ENCODE measurements around the gene KLLN.
"Not testable (repeated sequence)": the region's sequence is repeated elsewhere in the genome, so short reads cannot be mapped to it uniquely, and the experiment has no call there.

Gene KLLN

GRCh38 chr10:87860156-87860795 lies 3.1 kb downstream of the KLLN start:
- Mint-ChIP-seq H3K4me3 (peak overlapping the region; percentile 3), H3K9me3 (no peaks in the 10 kb centered on the region), H3K27me3 (no peaks in the 10 kb centered on the region), H3K36me3 (peaks cover 8% of the 10 kb centered on the region), H3K27ac (peak overlapping the region; percentile 90), H3K4me1 (peaks cover 27% of the 10 kb centered on the region)
- ATAC-seq: no peak

DNA sequence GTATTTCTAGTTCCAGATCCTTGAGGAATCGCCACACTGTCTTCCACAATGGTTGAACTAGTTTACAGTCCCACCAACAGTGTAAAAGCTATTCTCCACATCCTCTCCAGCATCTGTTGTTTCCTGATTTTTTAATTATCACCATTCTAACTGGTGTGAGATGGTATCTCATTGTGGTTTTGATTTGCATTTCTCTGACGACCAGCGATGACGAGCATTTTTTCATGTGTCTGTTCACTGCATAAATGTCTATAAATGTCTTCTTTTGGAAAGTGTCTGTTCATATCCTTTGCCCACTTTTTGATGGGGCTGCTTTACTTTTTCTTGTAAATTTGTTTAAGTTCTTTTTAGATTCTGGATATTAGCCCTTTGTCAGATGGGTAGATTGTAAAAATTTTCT lies 7.7 kb downstream of the KLLN start:
- not testable (repeated sequence) for H3K9me3 Mint-ChIP-seq, ATAC-seq, H3K4me3 Mint-ChIP-seq, H3K27me3 Mint-ChIP-seq, H3K27ac Mint-ChIP-seq, H3K36me3 Mint-ChIP-seq
- peaks cover 12% of the 10 kb centered on the region for H3K4me1 Mint-ChIP-seq

- H3K4me1 Mint-ChIP-seq, ATAC-seq, H3K9me3 Mint-ChIP-seq, H3K4me3 Mint-ChIP-seq, H3K27me3 Mint-ChIP-seq, H3K36me3 Mint-ChIP-seq, H3K27ac Mint-ChIP-seq: not testable (repeated sequence)
These were observed 8.1 kb downstream of the KLLN start for GRCh38 chr10:87855247-87855646.

DNA sequence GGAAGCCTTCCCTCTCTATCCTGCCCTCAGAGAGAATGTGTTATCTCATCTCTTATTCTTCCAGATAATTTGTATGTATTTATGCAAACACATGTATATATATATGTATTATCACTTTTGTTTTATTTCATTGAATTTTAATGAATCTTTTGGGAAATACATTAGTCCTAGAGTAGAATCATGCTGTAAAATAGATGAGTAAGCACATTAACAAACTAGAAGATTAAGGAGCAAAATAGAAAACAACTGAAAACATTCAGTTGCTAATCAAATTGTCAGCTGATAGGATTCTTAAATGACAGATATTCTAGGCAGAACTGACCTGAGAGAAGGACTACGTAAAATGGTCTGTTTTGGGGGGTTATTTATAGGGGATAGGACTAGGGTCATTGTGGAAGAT lies 11.2 kb downstream of the KLLN start:
- no peaks in the 10 kb centered on the region for H3K9me3 Mint-ChIP-seq
- no peaks in the 10 kb centered on the region for H3K27me3 Mint-ChIP-seq
- H3K36me3 Mint-ChIP-seq: no peaks in the 10 kb centered on the region
- no peak overlapping the region for H3K4me3 Mint-ChIP-seq
- H3K4me1 Mint-ChIP-seq: peaks cover 4% of the 10 kb centered on the region
- no peak overlapping the region for H3K27ac Mint-ChIP-seq
- ATAC-seq: no peak

GRCh38 chr10:87850742-87851205 lies 12.6 kb downstream of the KLLN start:
- no peak overlapping the region for H3K27ac Mint-ChIP-seq
- H3K4me3 Mint-ChIP-seq: no peak overlapping the region

GRCh38 chr10:87849001-87849400 lies 14.3 kb downstream of the KLLN start:
- Mint-ChIP-seq H3K9me3 (no peaks in the 10 kb centered on the region), H3K4me3 (no peak overlapping the region), H3K36me3 (no peaks in the 10 kb centered on the region), H3K27me3 (no peaks in the 10 kb centered on the region), H3K4me1 (peaks cover 4% of the 10 kb centered on the region), H3K27ac (no peak overlapping the region)
- ATAC-seq: no peak

More at GRCh38 chr10:87850742-87851205, 12.6 kb downstream of the KLLN start:
- no peaks in the 10 kb centered on the region for H3K36me3 Mint-ChIP-seq
- H3K9me3 Mint-ChIP-seq: no peaks in the 10 kb centered on the region
- H3K27me3 Mint-ChIP-seq: no peaks in the 10 kb centered on the region
- peaks cover 4% of the 10 kb centered on the region for H3K4me1 Mint-ChIP-seq
- ATAC-seq: peak; percentile 67

DNA sequence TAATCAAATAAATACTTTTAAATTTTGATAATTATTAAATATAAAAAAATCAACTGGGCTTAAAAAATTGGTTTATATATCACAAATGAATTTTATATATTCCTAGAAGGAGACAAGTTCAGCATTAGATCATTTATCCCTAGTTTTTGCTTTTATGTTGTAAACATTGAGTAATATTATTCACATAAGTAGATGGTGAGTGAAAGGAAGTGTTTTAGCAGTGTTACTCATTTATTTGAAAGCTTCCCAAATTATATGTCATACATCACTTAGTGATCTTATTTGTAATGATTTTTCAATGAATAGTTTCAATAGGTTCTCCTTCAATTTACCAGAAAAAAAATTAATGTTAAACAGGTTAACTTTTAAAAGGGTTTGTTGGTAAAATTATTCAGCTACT lies 15.8 kb downstream of the KLLN start:
- Mint-ChIP-seq H3K36me3 (no peaks in the 10 kb centered on the region), H3K9me3 (no peaks in the 10 kb centered on the region), H3K4me1 (peaks cover 4% of the 10 kb centered on the region), H3K27ac (no peak overlapping the region), H3K4me3 (no peak overlapping the region), H3K27me3 (no peaks in the 10 kb centered on the region)
- no peak for ATAC-seq

GRCh38 chr10:87846711-87847110 lies 16.6 kb downstream of the KLLN start:
- H3K27me3 Mint-ChIP-seq, H3K4me3 Mint-ChIP-seq, H3K27ac Mint-ChIP-seq, H3K9me3 Mint-ChIP-seq, H3K36me3 Mint-ChIP-seq, ATAC-seq, H3K4me1 Mint-ChIP-seq: not testable (repeated sequence)

DNA sequence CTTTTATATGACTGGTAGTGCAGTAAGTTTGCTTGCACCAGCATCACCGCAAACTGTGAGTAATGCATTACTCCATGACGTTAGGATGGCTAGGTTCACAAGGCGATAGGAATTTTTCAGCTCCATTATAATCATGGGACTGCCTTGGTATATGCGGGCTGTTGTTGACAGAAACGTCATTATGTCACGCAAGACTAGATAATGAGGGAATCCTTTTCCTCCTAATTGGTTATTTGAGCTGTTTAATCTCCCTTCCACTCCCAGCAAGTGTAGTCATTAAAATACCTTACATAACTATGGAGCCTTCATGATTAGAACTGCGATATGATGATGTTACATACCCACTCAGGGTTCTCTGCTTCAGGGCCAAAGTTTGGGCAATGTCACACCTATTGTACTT lies 17.3 kb downstream of the KLLN start:
- ATAC-seq: no peak
- H3K4me1 Mint-ChIP-seq: peaks cover 2% of the 10 kb centered on the region
- no peaks in the 10 kb centered on the region for H3K36me3 Mint-ChIP-seq
- no peak overlapping the region for H3K4me3 Mint-ChIP-seq
- no peak overlapping the region for H3K27ac Mint-ChIP-seq
- no peaks in the 10 kb centered on the region for H3K9me3 Mint-ChIP-seq
- no peaks in the 10 kb centered on the region for H3K27me3 Mint-ChIP-seq

DNA sequence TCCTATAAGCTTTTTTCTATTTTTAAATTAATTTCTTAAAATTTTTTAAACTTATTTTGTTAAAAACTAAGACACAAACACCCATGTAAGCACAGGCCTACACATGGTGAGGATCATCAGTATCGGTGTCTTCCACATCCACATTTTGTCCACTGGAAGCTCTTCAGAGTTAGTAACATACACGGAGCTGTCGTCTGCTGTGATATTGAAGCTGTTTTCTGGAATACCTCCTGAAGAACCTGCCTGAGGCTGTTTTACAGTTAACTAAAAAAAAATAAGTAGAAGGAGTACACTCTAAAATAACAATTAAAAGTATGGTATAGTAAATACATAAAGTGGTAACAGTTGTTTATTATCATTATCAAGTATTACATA lies 17.7 kb downstream of the KLLN start:
- no peaks in the 10 kb centered on the region for H3K36me3 Mint-ChIP-seq
- ATAC-seq: no peak
- no peaks in the 10 kb centered on the region for H3K9me3 Mint-ChIP-seq
- no peaks in the 10 kb centered on the region for H3K4me1 Mint-ChIP-seq
- H3K4me3 Mint-ChIP-seq: no peak overlapping the region
- no peaks in the 10 kb centered on the region for H3K27me3 Mint-ChIP-seq
- H3K27ac Mint-ChIP-seq: no peak overlapping the region

DNA sequence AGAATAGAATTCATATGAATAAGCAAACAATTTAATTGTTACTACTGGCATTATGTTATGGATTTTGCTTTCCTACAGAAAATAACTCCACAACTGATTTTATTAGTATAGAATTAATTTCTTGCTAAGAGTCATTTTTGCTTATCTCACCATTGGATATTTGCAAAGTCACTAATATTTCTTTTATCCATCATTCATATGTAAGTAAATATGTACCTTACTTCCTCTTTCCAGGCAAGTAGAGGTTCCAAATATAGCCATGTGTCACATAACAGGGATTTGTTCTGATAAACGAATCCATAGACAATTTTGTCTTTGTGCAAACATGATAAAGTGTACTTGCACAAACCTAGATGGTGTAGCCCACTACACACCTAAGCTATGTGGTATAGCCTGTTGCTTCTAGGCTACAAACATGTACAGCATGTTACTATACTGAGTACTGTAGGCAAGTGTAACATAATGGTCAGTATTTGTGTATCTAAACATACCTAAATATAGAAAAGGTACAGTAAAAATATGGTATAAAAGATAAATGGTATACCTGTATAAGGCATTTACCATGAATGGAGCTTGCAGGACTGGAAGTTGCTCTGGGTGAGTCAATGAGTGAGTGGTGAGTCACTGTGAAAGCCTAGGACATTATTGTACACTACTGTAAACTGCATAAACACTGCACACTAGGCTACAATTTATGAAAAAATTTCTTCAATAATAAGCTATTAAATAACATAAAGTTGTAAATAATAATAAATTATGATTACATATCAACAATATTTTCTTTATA lies 18.3 kb downstream of the KLLN start:
- no peaks in the 10 kb centered on the region for H3K27me3 Mint-ChIP-seq
- no peak overlapping the region for H3K4me3 Mint-ChIP-seq
- no peak overlapping the region for H3K27ac Mint-ChIP-seq
- H3K4me1 Mint-ChIP-seq: no peaks in the 10 kb centered on the region
- no peaks in the 10 kb centered on the region for H3K9me3 Mint-ChIP-seq
- H3K36me3 Mint-ChIP-seq: no peaks in the 10 kb centered on the region
- no peak for ATAC-seq

DNA sequence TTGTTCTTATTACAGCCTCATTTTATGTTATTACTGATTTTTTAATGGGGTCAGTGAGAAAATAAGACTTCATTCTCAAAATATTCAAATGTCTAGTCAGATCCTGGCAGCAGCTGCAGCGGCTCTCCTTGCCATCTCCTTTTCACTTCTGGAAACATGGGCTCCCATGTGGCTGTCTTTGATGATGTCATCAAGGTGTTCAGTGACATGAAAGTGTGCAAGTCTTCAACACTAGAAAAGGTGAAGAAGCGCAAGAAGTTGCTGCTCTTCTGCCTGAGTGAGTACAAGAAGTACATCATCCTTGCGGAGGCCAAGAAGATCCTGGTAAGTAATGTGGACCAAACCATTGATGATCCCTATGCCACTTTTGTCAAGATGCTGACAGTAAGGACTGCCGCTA lies 19.6 kb downstream of the KLLN start:
- H3K27ac Mint-ChIP-seq: no peak overlapping the region
- no peaks in the 10 kb centered on the region for H3K9me3 Mint-ChIP-seq
- H3K4me1 Mint-ChIP-seq: no peaks in the 10 kb centered on the region
- no peaks in the 10 kb centered on the region for H3K36me3 Mint-ChIP-seq
- ATAC-seq: no peak
- no peaks in the 10 kb centered on the region for H3K27me3 Mint-ChIP-seq
- no peak overlapping the region for H3K4me3 Mint-ChIP-seq

GRCh38 chr10:87842776-87843497 lies 20.4 kb downstream of the KLLN start:
- Mint-ChIP-seq H3K27ac (no peak overlapping the region), H3K9me3 (no peaks in the 10 kb centered on the region), H3K27me3 (no peaks in the 10 kb centered on the region), H3K4me1 (no peaks in the 10 kb centered on the region), H3K4me3 (no peak overlapping the region), H3K36me3 (no peaks in the 10 kb centered on the region)
- no peak for ATAC-seq

DNA sequence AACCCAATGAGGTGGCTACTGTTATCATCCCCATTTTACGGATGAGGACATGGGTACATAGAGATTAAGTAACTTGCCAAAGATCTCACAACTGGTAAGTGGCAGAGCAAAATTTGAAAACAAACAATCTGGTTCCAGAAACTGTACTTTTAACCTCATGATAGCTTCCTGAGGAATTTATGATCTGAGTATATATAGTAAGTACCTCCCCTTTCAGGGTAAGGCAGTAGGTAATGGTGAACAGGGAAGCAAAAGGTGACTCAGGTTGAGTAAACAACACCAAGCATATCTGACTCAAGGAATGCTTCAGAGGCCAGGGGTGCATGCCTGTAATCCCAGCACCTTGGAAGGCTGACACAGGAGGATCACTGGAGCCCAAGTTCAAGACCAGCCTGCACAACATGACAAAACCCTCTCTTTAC lies 21.1 kb downstream of the KLLN start:
- Mint-ChIP-seq H3K36me3 (no peaks in the 10 kb centered on the region), H3K9me3 (no peaks in the 10 kb centered on the region), H3K4me3 (no peak overlapping the region), H3K27me3 (no peaks in the 10 kb centered on the region), H3K4me1 (peaks cover 6% of the 10 kb centered on the region), H3K27ac (no peak overlapping the region)
- no peak for ATAC-seq

GRCh38 chr10:87841186-87841585 lies 22.1 kb downstream of the KLLN start:
- no peak overlapping the region for H3K27ac Mint-ChIP-seq
- ATAC-seq: no peak
- H3K27me3 Mint-ChIP-seq: no peaks in the 10 kb centered on the region
- H3K4me1 Mint-ChIP-seq: peaks cover 9% of the 10 kb centered on the region
- no peaks in the 10 kb centered on the region for H3K36me3 Mint-ChIP-seq
- no peaks in the 10 kb centered on the region for H3K9me3 Mint-ChIP-seq
- H3K4me3 Mint-ChIP-seq: no peak overlapping the region

DNA sequence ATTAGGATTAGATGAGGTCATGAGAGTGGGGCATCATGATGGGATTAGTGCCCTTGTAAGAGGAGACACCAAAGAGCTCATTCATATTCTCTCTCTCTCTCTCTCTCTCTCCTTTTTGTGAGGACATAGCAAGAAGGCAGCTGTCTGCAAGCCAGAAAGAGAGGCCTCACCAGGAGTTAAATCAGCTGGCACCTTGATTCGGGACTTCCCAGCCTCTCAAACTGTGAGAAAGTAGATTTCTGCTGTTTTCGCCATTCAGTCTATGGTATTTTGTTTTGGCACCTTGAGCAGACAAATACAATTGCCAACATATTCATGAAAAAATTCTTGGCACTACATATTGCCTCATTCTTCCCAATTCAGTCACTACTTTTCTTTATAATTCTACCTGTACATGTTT lies 24.7 kb downstream of the KLLN start:
- no peaks in the 10 kb centered on the region for H3K27me3 Mint-ChIP-seq
- peaks cover 10% of the 10 kb centered on the region for H3K4me1 Mint-ChIP-seq
- H3K27ac Mint-ChIP-seq: no peak overlapping the region
- no peak for ATAC-seq
- H3K9me3 Mint-ChIP-seq: no peaks in the 10 kb centered on the region
- H3K4me3 Mint-ChIP-seq: no peak overlapping the region
- no peaks in the 10 kb centered on the region for H3K36me3 Mint-ChIP-seq

Measured in stimulated activated memory B cell treated with anti-CD40 and anti-IgM and Interleukin-4, amounts not matched to agents 10 μg/mL and 1 μg/mL and 100 μg/mL, for 72 hours (primary cell).